Lower leg skin (tissue), 3 donors: Measurements from ENCODE around the gene GRIN2A.

Experiments used
- POLR2A ChIP-seq, 2 donors: fragments of 450-650 bp; IDR thresholded peaks; one replicate each; pipeline ENCODE4 v1.6.1; 2016 to 2017; ENCODE audit warnings: antibody characterized with exemption in 2 of 2, mild to moderate bottlenecking in 1 of 2, moderate library complexity in 1 of 2
- TF ChIP-seq, protein P1 (sequence below), 3 donors: fragments of 450-650 bp; IDR thresholded peaks; one replicate each; pipeline ENCODE4 v1.5.1; 2016; ENCODE audit warnings: antibody characterized with exemption in 3 of 3, mild to moderate bottlenecking in 3 of 3, moderate library complexity in 2 of 3

DNA sequence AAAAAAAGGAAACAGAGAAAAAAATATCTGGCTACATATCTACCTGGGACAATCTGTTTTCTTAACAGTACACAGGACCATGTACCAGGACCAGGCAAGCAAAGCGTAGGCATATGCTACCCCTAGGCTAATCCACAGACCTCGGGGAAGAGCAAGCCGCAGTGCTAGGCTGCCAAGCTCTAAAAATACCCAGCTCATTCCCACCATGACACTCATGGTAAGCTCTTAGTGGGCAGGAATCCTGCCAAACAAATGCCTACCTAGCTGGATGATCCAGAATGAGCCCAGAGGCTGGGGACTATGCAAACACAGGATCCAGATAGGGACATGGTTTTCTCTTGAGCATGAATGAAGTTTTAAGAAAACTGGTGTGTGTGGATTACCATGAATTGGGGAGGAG lies 95.6 kb downstream of the GRIN2A start:
- TF ChIP-seq, protein P1, sequence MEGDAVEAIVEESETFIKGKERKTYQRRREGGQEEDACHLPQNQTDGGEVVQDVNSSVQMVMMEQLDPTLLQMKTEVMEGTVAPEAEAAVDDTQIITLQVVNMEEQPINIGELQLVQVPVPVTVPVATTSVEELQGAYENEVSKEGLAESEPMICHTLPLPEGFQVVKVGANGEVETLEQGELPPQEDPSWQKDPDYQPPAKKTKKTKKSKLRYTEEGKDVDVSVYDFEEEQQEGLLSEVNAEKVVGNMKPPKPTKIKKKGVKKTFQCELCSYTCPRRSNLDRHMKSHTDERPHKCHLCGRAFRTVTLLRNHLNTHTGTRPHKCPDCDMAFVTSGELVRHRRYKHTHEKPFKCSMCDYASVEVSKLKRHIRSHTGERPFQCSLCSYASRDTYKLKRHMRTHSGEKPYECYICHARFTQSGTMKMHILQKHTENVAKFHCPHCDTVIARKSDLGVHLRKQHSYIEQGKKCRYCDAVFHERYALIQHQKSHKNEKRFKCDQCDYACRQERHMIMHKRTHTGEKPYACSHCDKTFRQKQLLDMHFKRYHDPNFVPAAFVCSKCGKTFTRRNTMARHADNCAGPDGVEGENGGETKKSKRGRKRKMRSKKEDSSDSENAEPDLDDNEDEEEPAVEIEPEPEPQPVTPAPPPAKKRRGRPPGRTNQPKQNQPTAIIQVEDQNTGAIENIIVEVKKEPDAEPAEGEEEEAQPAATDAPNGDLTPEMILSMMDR (IDR thresholded peaks at IDR 0.05), result no peak
- no peak for TF ChIP-seq POLR2A (IDR thresholded peaks at IDR 0.05)
